ENCODE measurements around the gene MAMDC2.

DNA sequence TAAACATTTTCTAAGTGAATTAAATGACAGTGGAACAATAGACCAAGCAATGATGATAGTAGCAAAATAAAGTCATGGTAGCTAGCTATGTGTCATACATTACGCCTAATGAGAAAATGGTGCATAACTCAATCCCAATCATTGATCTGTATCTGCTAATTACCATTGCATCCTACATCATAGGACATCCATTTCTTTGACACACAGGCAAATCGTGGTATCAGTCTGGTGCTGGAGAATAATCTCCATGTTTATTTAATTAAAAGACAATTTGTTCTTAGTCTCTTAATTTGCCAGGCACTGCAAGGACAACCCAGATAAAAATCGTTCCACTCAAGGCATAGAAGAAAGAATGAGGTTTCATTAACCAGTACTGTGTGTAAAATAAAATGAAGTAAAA, 125.6 kb downstream of the MAMDC2 start:
- TF ChIP-seq CTCF (IDR thresholded peaks at IDR 0.05) = no peak
- TF ChIP-seq POLR2A (IDR thresholded peaks at IDR 0.05) = no peak

Data from thyroid gland (tissue), 4 donors.